IMR-90 (cell line): ENCODE measurements around the gene PSD2. TPM values are rescaled to one million over a fixed set of nuclear protein-coding genes. Genes with fewer than 3 reads are reported as not detected.

Experiments
- ATAC-seq: fragments of 200-7000 bp; cut with Tn5 transposase; 2 replicates; pipeline ENCODE4 v1.9.1; 2020; ENCODE audit warnings: low read depth, mild to moderate bottlenecking, moderate library complexity
- BruUV-seq: library from RNA; stranded (reverse); fragments of 400-500 nt; replicated peaks from 2 replicates; lab custom pipeline; 2021; lab: Mats Ljungman, UMichigan
- CTCF ChIA-PET: fragments of 300-600 bp; formaldehyde crosslinking; extraction: SDS; loops from one replicate; lab custom pipeline; 2021; ENCODE audit warnings: antibody characterized with exemption; lab: Yijun Ruan, JAX
- POLR2A ChIA-PET: fragments of 300-600 bp; sonication (Branson Sonifier 250); formaldehyde crosslinking; loops from one replicate; lab custom pipeline; 2022; ENCODE audit warnings: antibody characterized with exemption; ENCODE audit not compliant: unreplicated experiment; lab: Charles Lee
- DNase-seq: peaks from one replicate; pipeline ENCODE4 v3.0.0; 2013
- H2AFZ ChIP-seq: replicated peaks from 2 replicates; pipeline ENCODE3; 2013; ENCODE audit warnings: low read length, mild to moderate bottlenecking; ENCODE audit not compliant: poor library complexity
- H2AK5ac ChIP-seq: 2 replicates; pipeline ENCODE4 v1.6.1; 2013; ENCODE audit warnings: low read depth, low read length, inconsistent platforms
- H2AK9ac ChIP-seq: replicated peaks from 2 replicates; pipeline ENCODE3; 2013; ENCODE audit warnings: mild to moderate bottlenecking, low read depth, low read length, moderate library complexity; ENCODE audit not compliant: poor library complexity
- H2BK120ac ChIP-seq: 2 replicates; pipeline ENCODE4 v1.6.1; 2013; ENCODE audit warnings: low read depth, low read length, inconsistent platforms
- H2BK15ac ChIP-seq: 3 replicates; pipeline ENCODE4 v1.6.1; 2013; ENCODE audit warnings: low read depth, low read length, inconsistent platforms
- H2BK20ac ChIP-seq: 2 replicates; pipeline ENCODE4 v1.6.1; 2013; ENCODE audit warnings: low read depth, mild to moderate bottlenecking, inconsistent platforms, low read length, moderate library complexity
- H2BK5ac ChIP-seq: 2 replicates; pipeline ENCODE4 v1.6.1; 2013; ENCODE audit warnings: mild to moderate bottlenecking, low read depth, low read length, inconsistent platforms; ENCODE audit not compliant: poor library complexity, severe bottlenecking
- H3K14ac ChIP-seq: replicated peaks from 2 replicates; pipeline ENCODE4 v1.6.1; 2013; ENCODE audit warnings: low read depth, low read length, inconsistent platforms
- H3K18ac ChIP-seq: 2 replicates; pipeline ENCODE4 v1.6.1; 2013; ENCODE audit warnings: low read depth, low read length, control low read depth
- H3K23ac ChIP-seq: 2 replicates; pipeline ENCODE4 v1.6.1; 2013; ENCODE audit warnings: low read depth, low read length, inconsistent platforms
- H3K27ac ChIP-seq: 2 replicates; pipeline ENCODE4 v1.5.1; 2013; ENCODE audit warnings: mild to moderate bottlenecking, control low read depth, low read length; ENCODE audit not compliant: insufficient read depth
- H3K27me3 ChIP-seq: 2 replicates; pipeline ENCODE4 v1.6.1; 2013; ENCODE audit warnings: low read length; ENCODE audit not compliant: control insufficient read depth, insufficient read depth
- H3K36me3 ChIP-seq: 2 replicates; pipeline ENCODE4 v1.6.1; 2013; ENCODE audit warnings: low read length, mixed read lengths; ENCODE audit not compliant: control insufficient read depth, insufficient read depth
- H3K4ac ChIP-seq: 2 replicates; pipeline ENCODE4 v1.6.1; 2013; ENCODE audit warnings: low read depth, low read length, inconsistent platforms
- H3K4me1 ChIP-seq: 2 replicates; pipeline ENCODE4 v1.6.1; 2013; ENCODE audit warnings: low read length, mixed read lengths; ENCODE audit not compliant: control insufficient read depth, insufficient read depth
- H3K4me2 ChIP-seq: 2 replicates; pipeline ENCODE4 v1.6.1; 2013; ENCODE audit warnings: low read depth, mild to moderate bottlenecking, control low read depth, low read length, moderate library complexity
- H3K4me3 ChIP-seq: 2 replicates; pipeline ENCODE4 v1.5.1; 2013; ENCODE audit warnings: low read depth, mild to moderate bottlenecking, control low read depth, low read length, moderate library complexity; ENCODE audit not compliant: insufficient read depth
- H3K56ac ChIP-seq: 2 replicates; pipeline ENCODE4 v1.6.1; 2013; ENCODE audit warnings: low read length, inconsistent platforms; ENCODE audit not compliant: insufficient read depth; ENCODE audit errors: extremely low read depth
- H3K79me1 ChIP-seq, 2 experiments: 2 replicates each; pipeline ENCODE4 v1.6.1; 2013; ENCODE audit warnings: low read length in 2 of 2, inconsistent platforms in 1 of 2, low read depth in 1 of 2
- H3K9ac ChIP-seq: 2 replicates; pipeline ENCODE4 v1.6.1; 2013; ENCODE audit warnings: low read depth, low read length, control low read depth
- H3K9me1 ChIP-seq: 2 replicates; pipeline ENCODE4 v1.6.1; 2013; ENCODE audit warnings: low read length, inconsistent platforms; ENCODE audit not compliant: insufficient read depth
- H3K9me3 ChIP-seq: 2 replicates; pipeline ENCODE4 v1.6.1; 2013; ENCODE audit warnings: low read length; ENCODE audit not compliant: control insufficient read depth, insufficient read depth
- H4K20me1 ChIP-seq: 2 replicates; pipeline ENCODE4 v1.6.1; 2013; ENCODE audit warnings: low read length, inconsistent platforms; ENCODE audit not compliant: insufficient read depth
- H4K5ac ChIP-seq: 2 replicates; pipeline ENCODE4 v1.6.1; 2013; ENCODE audit warnings: mild to moderate bottlenecking, low read depth, low read length, control low read depth
- H4K8ac ChIP-seq, 2 experiments: 2 replicates each; pipeline ENCODE4 v1.6.1; 2013; ENCODE audit warnings: low read depth in 2 of 2, low read length in 2 of 2, control low read depth in 1 of 2, inconsistent platforms in 1 of 2
- H4K91ac ChIP-seq: 2 replicates; pipeline ENCODE4 v1.6.1; 2013; ENCODE audit warnings: low read depth, low read length, inconsistent platforms; ENCODE audit not compliant: insufficient read depth
- BHLHE40 ChIP-seq: fragments of 150-350 bp; IDR thresholded peaks from 2 replicates; pipeline ENCODE4 v1.6.1; 2016; ENCODE audit warnings: mild to moderate bottlenecking, low read depth, low read length
- CEBPB ChIP-seq: IDR thresholded peaks from 2 replicates; pipeline ENCODE4 v1.6.1; 2012; ENCODE audit warnings: low read depth, low read length, improper control_type of control experiment
- CHD1 ChIP-seq: IDR thresholded peaks from 2 replicates; pipeline ENCODE4 v1.6.1; 2012; ENCODE audit warnings: low read depth, low read length, improper control_type of control experiment
- FOS ChIP-seq: fragments of 150-350 bp; IDR thresholded peaks from 2 replicates; pipeline ENCODE4 v1.6.1; 2016; ENCODE audit warnings: low read depth, low read length
- MAFK ChIP-seq: IDR thresholded peaks from 2 replicates; pipeline ENCODE4 v1.6.1; 2012; ENCODE audit warnings: low read depth, low read length, improper control_type of control experiment
- MAZ ChIP-seq: IDR thresholded peaks from 2 replicates; pipeline ENCODE4 v1.6.1; 2012; ENCODE audit warnings: low read depth, mild to moderate bottlenecking, low read length, improper control_type of control experiment, moderate library complexity, borderline replicate concordance
- MXI1 ChIP-seq: IDR thresholded peaks from 2 replicates; pipeline ENCODE4 v1.6.1; 2012; ENCODE audit warnings: low read depth, mild to moderate bottlenecking, low read length, moderate library complexity, borderline replicate concordance
- NFE2L2 ChIP-seq: fragments of 150-350 bp; IDR thresholded peaks from 2 replicates; pipeline ENCODE4 v1.6.1; 2016; ENCODE audit warnings: low read depth, mild to moderate bottlenecking, low read length
- POLR2A ChIP-seq: IDR thresholded peaks from 2 replicates; pipeline ENCODE4 v1.6.1; 2012; ENCODE audit warnings: mild to moderate bottlenecking, low read depth, low read length
- RAD21 ChIP-seq: IDR thresholded peaks from 2 replicates; pipeline ENCODE4 v1.6.1; 2012; ENCODE audit warnings: low read length, improper control_type of control experiment
- RCOR1 ChIP-seq: IDR thresholded peaks from 2 replicates; pipeline ENCODE4 v1.6.1; 2012; ENCODE audit warnings: mild to moderate bottlenecking, low read length, improper control_type of control experiment; ENCODE audit not compliant: insufficient replicate concordance
- RFX5 ChIP-seq: IDR thresholded peaks from 2 replicates; pipeline ENCODE4 v1.8.0; 2012; ENCODE audit warnings: low read depth, mild to moderate bottlenecking, low read length, moderate library complexity
- SMC3 ChIP-seq: fragments of 150-350 bp; IDR thresholded peaks from 2 replicates; pipeline ENCODE4 v1.6.1; 2016; ENCODE audit warnings: low read depth, mild to moderate bottlenecking, antibody characterized with exemption, low read length, moderate library complexity
- WGBS, 2 experiments: methylation state at CpG; one replicate each; pipeline versions ENCODE4 v1.1.5 to v1.1.7; 2013; ENCODE audit warnings: missing lambda C conversion rate in 2 of 2; ENCODE audit not compliant: insufficient read length in 1 of 2; ENCODE audit errors: extremely low coverage in 2 of 2; 5-methylcytosine and 5-hydroxymethylcytosine counted together
- dilution Hi-C: fragments of 300-500 bp; cut with HindIII; formaldehyde crosslinking; loops from one replicate; pipeline ENCODE4 v1.14.3; 2018; ENCODE audit warnings: low sequenced_read_pairs; ENCODE audit not compliant: unreplicated experiment
- in situ Hi-C: fragments of 300-500 bp; cut with MboI; formaldehyde crosslinking; loops from 3 replicates; pipeline ENCODE4 v1.14.3; 2019; ENCODE audit warnings: low sequenced_read_pairs, inconsistent platforms, mixed read lengths
- intact Hi-C: fragments of 100-400 bp; cut with micrococcal nuclease; formaldehyde crosslinking; loops from 2 replicates; pipeline ENCODE4 v1.10.0; 2022
- polyA plus RNA-seq, 3 experiments: library from polyadenylated mRNA; depleted of rRNA; stranded (reverse); fragments of >200 nt; gene quantifications; 2 replicates each; pipeline ENCODE4 v1.2.3, GENCODE V29; 2012; ENCODE audit warnings: low replicate concordance in 1 of 3
- total RNA-seq: library from RNA; depleted of rRNA; stranded (reverse); fragments of >200 nt; gene quantifications from 2 replicates; pipeline ENCODE4 v1.2.3, GENCODE V29; 2012
- TF ChIP-seq, protein P1 (sequence below): fragments of 150-350 bp; IDR thresholded peaks from 2 replicates; pipeline ENCODE4 v1.6.1; 2016; ENCODE audit warnings: low read depth, mild to moderate bottlenecking, low read length, moderate library complexity, borderline replicate concordance
- TF ChIP-seq, protein P2 (sequence below): fragments of 150-350 bp; IDR thresholded peaks from 2 replicates; pipeline ENCODE4 v1.6.1; 2017; ENCODE audit warnings: mild to moderate bottlenecking, antibody characterized with exemption, low read length, low read depth
- TF ChIP-seq, protein P3 (sequence below): conservative IDR thresholded peaks from 2 replicates; pipeline ENCODE4 v1.5.1; 2012; ENCODE audit warnings: mild to moderate bottlenecking, low read depth, low read length, improper control_type of control experiment

The PSD2 gene
- total and polyA plus RNA-seq, 2 of the 4 experiments (the other 2 are of a cell fraction) = 0.05 TPM; not detected in 1

DNA sequence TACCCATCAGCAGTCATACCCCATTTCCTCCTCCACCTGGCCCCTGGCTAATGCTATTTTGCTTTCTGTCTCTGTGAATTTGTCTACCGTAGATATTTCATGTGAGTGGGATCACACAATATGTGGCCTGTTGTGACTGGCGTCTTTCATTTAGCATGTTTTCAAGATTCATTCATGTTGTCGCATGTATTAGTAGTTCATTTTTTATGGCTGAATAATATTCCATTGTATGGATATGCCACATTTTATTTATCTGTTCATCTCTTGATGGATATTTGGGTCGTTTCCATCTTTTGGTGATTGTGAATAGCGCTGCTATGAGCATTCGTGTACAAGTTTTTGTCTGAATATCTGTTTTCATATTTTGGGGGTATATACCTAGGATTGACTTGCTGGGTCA lies 33.9 kb downstream of the PSD2 start:
- H3K56ac ChIP-seq = no peak overlapping the region

More for the DNA sequence above, 33.9 kb downstream of the PSD2 start:
- H3K4me1 ChIP-seq = no peaks in the 10 kb centered on the region
- H3K4ac ChIP-seq = no peak overlapping the region
- DNase-seq (no peak), ATAC-seq (no peak)
- ChIA-PET CTCF (no interaction called here), POLR2A (no interaction called here)
- H4K8ac ChIP-seq = no peak overlapping the region
- no peak overlapping the region for H2BK20ac ChIP-seq
- H3K27ac ChIP-seq = no peak overlapping the region
- H3K9ac ChIP-seq = no peak overlapping the region
- no peak overlapping the region for H2AK9ac ChIP-seq
- no peak overlapping the region for H4K5ac ChIP-seq
- intact Hi-C loops (no loop called here), in situ Hi-C loops (no loop called here), dilution Hi-C loops (no loop called here)
- H3K4me2 ChIP-seq = no peak overlapping the region
- H3K79me1 ChIP-seq = no peaks in the 10 kb centered on the region
- H3K36me3 ChIP-seq = no peaks in the 10 kb centered on the region
- no peak overlapping the region for H3K23ac ChIP-seq
- no peaks in the 10 kb centered on the region for H3K9me3 ChIP-seq
- H3K18ac ChIP-seq = no peak overlapping the region
- no peak overlapping the region for H2BK120ac ChIP-seq
- BruUV-seq = no TSS peak
- no peak overlapping the region for H2AK5ac ChIP-seq
- H3K9me1 ChIP-seq = no peaks in the 10 kb centered on the region
- H4K91ac ChIP-seq = no peak overlapping the region
- H3K27me3 ChIP-seq = peaks cover 40% of the 10 kb centered on the region
- no peak overlapping the region for H3K4me3 ChIP-seq
- TF ChIP-seq, protein P1, sequence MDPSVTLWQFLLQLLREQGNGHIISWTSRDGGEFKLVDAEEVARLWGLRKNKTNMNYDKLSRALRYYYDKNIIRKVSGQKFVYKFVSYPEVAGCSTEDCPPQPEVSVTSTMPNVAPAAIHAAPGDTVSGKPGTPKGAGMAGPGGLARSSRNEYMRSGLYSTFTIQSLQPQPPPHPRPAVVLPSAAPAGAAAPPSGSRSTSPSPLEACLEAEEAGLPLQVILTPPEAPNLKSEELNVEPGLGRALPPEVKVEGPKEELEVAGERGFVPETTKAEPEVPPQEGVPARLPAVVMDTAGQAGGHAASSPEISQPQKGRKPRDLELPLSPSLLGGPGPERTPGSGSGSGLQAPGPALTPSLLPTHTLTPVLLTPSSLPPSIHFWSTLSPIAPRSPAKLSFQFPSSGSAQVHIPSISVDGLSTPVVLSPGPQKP = no peak
- TF ChIP-seq MXI1 (no peak), NFE2L2 (no peak), FOS (no peak), RFX5 (no peak), MAZ (no peak), RCOR1 (no peak), BHLHE40 (no peak), CHD1 (no peak), RAD21 (no peak), SMC3 (no peak), POLR2A (no peak), CEBPB (no peak), MAFK (no peak)
- TF ChIP-seq, protein P2, sequence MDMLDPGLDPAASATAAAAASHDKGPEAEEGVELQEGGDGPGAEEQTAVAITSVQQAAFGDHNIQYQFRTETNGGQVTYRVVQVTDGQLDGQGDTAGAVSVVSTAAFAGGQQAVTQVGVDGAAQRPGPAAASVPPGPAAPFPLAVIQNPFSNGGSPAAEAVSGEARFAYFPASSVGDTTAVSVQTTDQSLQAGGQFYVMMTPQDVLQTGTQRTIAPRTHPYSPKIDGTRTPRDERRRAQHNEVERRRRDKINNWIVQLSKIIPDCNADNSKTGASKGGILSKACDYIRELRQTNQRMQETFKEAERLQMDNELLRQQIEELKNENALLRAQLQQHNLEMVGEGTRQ = no peak
- TF ChIP-seq, protein P3, sequence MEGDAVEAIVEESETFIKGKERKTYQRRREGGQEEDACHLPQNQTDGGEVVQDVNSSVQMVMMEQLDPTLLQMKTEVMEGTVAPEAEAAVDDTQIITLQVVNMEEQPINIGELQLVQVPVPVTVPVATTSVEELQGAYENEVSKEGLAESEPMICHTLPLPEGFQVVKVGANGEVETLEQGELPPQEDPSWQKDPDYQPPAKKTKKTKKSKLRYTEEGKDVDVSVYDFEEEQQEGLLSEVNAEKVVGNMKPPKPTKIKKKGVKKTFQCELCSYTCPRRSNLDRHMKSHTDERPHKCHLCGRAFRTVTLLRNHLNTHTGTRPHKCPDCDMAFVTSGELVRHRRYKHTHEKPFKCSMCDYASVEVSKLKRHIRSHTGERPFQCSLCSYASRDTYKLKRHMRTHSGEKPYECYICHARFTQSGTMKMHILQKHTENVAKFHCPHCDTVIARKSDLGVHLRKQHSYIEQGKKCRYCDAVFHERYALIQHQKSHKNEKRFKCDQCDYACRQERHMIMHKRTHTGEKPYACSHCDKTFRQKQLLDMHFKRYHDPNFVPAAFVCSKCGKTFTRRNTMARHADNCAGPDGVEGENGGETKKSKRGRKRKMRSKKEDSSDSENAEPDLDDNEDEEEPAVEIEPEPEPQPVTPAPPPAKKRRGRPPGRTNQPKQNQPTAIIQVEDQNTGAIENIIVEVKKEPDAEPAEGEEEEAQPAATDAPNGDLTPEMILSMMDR = no peak
- no peak overlapping the region for H2BK5ac ChIP-seq
- no peak overlapping the region for H3K14ac ChIP-seq
- no peak overlapping the region for H2BK15ac ChIP-seq
- no CpG with 5 or more reads among the region's 6 CpGs for WGBS, 2 experiments
- no peaks in the 10 kb centered on the region for H4K20me1 ChIP-seq
- no peak overlapping the region for H2AFZ ChIP-seq
